ENCODE data around the gene PDSS2. TPM values are rescaled to one million over a fixed set of nuclear protein-coding genes. Genes with fewer than 3 reads are reported as not detected.
"Not testable (repeated sequence)": the region's sequence is repeated elsewhere in the genome, so short reads cannot be mapped to it uniquely, and the experiment has no call there.

Gene PDSS2
- total and polyA plus RNA-seq, 2 of the 8 experiments (the other 6 are each of a cell fraction or from before 2014, with no cell fraction given), result 10.7 to 16.1 TPM

DNA sequence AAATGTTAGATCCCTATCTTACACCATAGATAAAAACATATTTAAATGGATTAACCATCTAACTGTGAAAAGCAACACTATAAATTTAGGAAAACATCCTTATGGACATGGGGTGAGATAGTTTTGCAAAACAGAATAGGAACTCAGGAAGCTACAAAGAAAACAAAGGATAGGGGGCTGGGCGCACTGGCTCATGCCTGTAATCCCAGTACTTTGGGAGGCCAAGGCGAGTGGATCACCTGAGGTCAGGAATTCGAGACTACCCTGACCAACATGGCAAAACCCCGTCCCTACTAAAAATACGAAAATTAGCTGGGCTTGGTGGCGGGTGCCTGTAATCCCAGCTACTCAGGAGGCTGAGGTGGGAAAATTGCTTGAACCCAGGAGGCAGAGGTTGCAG is 173.7 kb downstream of the PDSS2 start:
- H3K27ac ChIP-seq (ENCODE audit: low read depth, low read length); H2BK20ac ChIP-seq (ENCODE audit: low read length); H4K8ac ChIP-seq (ENCODE audit: extremely low read depth, insufficient read depth, low read length); DNase-seq (ENCODE audit: low read depth in 1 of 2, low spot score in 2 of 2); H3K36me3 ChIP-seq (ENCODE audit: control insufficient read depth in 2 of 4, insufficient read depth in 4 of 4, low read length in 3 of 4); H3K56ac ChIP-seq (replicated peaks; ENCODE audit: insufficient read length, low read depth, low read length); H3K4me3 ChIP-seq (ENCODE audit: extremely low read depth in 1 of 4, insufficient read depth in 2 of 4, low read depth in 3 of 4, low read length in 4 of 4); H2BK15ac ChIP-seq (ENCODE audit: low read length); H3K79me1 ChIP-seq (ENCODE audit: low read depth, low read length); H3K4ac ChIP-seq (replicated peaks; ENCODE audit: insufficient read length, low read depth, low read length); H3K9ac ChIP-seq (replicated peaks in 1 of 4; ENCODE audit: extremely low read depth in 1 of 4, low read depth in 3 of 4, low read length in 3 of 4); H2AFZ ChIP-seq (ENCODE audit: low read length); H3K18ac ChIP-seq (ENCODE audit: extremely low read depth, low read length); H2BK5ac ChIP-seq (ENCODE audit: low read depth, low read length); H2BK120ac ChIP-seq (replicated peaks; ENCODE audit: low read depth, low read length); FAIRE-seq; H2BK12ac ChIP-seq (ENCODE audit: low read depth, low read length); H3K27me3 ChIP-seq (replicated peaks in 1 of 4; ENCODE audit: control insufficient read depth in 3 of 4, extremely low read depth in 1 of 4, insufficient read depth in 3 of 4, low read length in 3 of 4); H3K4me2 ChIP-seq (ENCODE audit: insufficient read depth in 1 of 2, low read depth in 2 of 2, low read length in 2 of 2); H3K14ac ChIP-seq (ENCODE audit: insufficient read length); H3K9me3 ChIP-seq (ENCODE audit: insufficient read depth in 2 of 2, low read depth in 1 of 2, low read length in 1 of 2); H3K23me2 ChIP-seq (ENCODE audit: low read depth, low read length); H4K5ac ChIP-seq (ENCODE audit: insufficient read length, low read depth, low read length); H3K79me2 ChIP-seq (ENCODE audit: control insufficient read depth in 1 of 2, insufficient read depth in 2 of 2, low read length in 2 of 2); H2AK5ac ChIP-seq (ENCODE audit: low read depth, low read length); H3K23ac ChIP-seq (ENCODE audit: insufficient read length); H4K91ac ChIP-seq (replicated peaks; ENCODE audit: insufficient read length, low read length); H3K4me1 ChIP-seq (replicated peaks in 1 of 4; ENCODE audit: control insufficient read depth in 3 of 4, insufficient read depth in 4 of 4, low read length in 3 of 4); H4K20me1 ChIP-seq (replicated peaks in 1 of 2; ENCODE audit: control insufficient read depth in 1 of 2, insufficient read depth in 2 of 2, low read length in 2 of 2): not testable (repeated sequence)
- POLR2A ChIA-PET (ENCODE audit: partially characterized antibody), result interaction anchor here (1.0 kb wide), 1 partner anchor 10 kb away, joined by 4 read pairs; no protein-coding TSS in a partner anchor
- 66% methylated on average over 6 of the region's 6 CpGs; no CpG with 5 or more reads in 1 of the 2 experiments for WGBS, 2 experiments (ENCODE audit: extremely low coverage in 1 of 2, insufficient coverage in 1 of 2, insufficient read length in 1 of 2, insufficient replicate concordance in 2 of 2, low coverage in 1 of 2, low lambda C conversion rate in 2 of 2, missing lambda C conversion rate in 1 of 2)
- CTCF ChIA-PET (ENCODE audit: partially characterized antibody), result interaction anchor here (0.6 to 1.3 kb wide), 4 partner anchors 10 to 545 kb away, joined by 3 to 5 read pairs (median 3); no protein-coding TSS in a partner anchor
